Daoy (cell line): ENCODE data around the gene GOLGA8B. TPM values are rescaled to one million over a fixed set of nuclear protein-coding genes. Genes with fewer than 3 reads are reported as not detected.
"Not testable (repeated sequence)": the region's sequence is repeated elsewhere in the genome, so short reads cannot be mapped to it uniquely, and the experiment has no call there.

Experiments used
- DNase-seq: peaks from one replicate; pipeline ENCODE4 v3.0.0-alpha.2; 2015; ENCODE audit warnings: low read depth
- total RNA-seq: library from RNA; depleted of rRNA; stranded (reverse); fragments of >200 nt; shearing (Covaris generic); gene quantifications from 2 replicates; pipeline ENCODE4 v1.2.3, GENCODE V29; 2014

The GOLGA8B gene
- total RNA-seq, 1 experiment from 2014 or later = 19.9 TPM

- DNase-seq = no peak
Observed at GRCh38 chr15:34598799-34599585, 15.5 kb upstream of the GOLGA8B start.

GRCh38 chr15:34597316-34597715, 13.9 kb upstream of the GOLGA8B start:
- no peak for DNase-seq

- no peak for DNase-seq
Observed at GRCh38 chr15:34594361-34594760, 10.9 kb upstream of the GOLGA8B start.

GRCh38 chr15:34591306-34591705, 7.9 kb upstream of the GOLGA8B start:
- DNase-seq = no peak

- peak; percentile 66 for DNase-seq
Observed at GRCh38 chr15:34588046-34588674, 4.7 kb upstream of the GOLGA8B start.

GRCh38 chr15:34585966-34586365, 2.5 kb upstream of the GOLGA8B start:
- not testable (repeated sequence) for DNase-seq

GRCh38 chr15:34584996-34585395, 1.5 kb upstream of the GOLGA8B start:
- no peak for DNase-seq

- DNase-seq = no peak
Observed at GRCh38 chr15:34584330-34584668, 848 bp upstream of the GOLGA8B start.

- peak; percentile 51 for DNase-seq
Observed at GRCh38 chr15:34582461-34583371, 735 bp downstream of the GOLGA8B start.

GRCh38 chr15:34581687-34582460, 1.6 kb downstream of the GOLGA8B start:
- DNase-seq = not testable (repeated sequence)

- no peak for DNase-seq
Observed at GRCh38 chr15:34581043-34581365, 2.4 kb downstream of the GOLGA8B start.

- peak; percentile 35 for DNase-seq
Observed at GRCh38 chr15:34580251-34581042, 3.0 kb downstream of the GOLGA8B start.

GRCh38 chr15:34578283-34578674, 5.2 kb downstream of the GOLGA8B start:
- no peak for DNase-seq

GRCh38 chr15:34577658-34578282, 5.7 kb downstream of the GOLGA8B start:
- DNase-seq = not testable (repeated sequence)

GRCh38 chr15:34575035-34575434, 8.4 kb downstream of the GOLGA8B start:
- not testable (repeated sequence) for DNase-seq

GRCh38 chr15:34572921-34573320, 10.5 kb downstream of the GOLGA8B start:
- not testable (repeated sequence) for DNase-seq

GRCh38 chr15:34572019-34572641, 11.3 kb downstream of the GOLGA8B start:
- DNase-seq = not testable (repeated sequence)

GRCh38 chr15:34569670-34570396, 13.6 kb downstream of the GOLGA8B start:
- DNase-seq = not testable (repeated sequence)

GRCh38 chr15:34567174-34567573, 16.3 kb downstream of the GOLGA8B start:
- not testable (repeated sequence) for DNase-seq
